Esophagus muscularis mucosa (tissue), 4 donors: ENCODE results near the gene GOLGA2. TPM values are rescaled to one million over a fixed set of nuclear protein-coding genes. Genes with fewer than 3 reads are reported as not detected.
A peak's percentile ranks its signal among the peaks of the same experiment; 100 is the strongest.

ENCODE experiments used
- DNase-seq: peaks from one replicate; pipeline ENCODE4 v3.0.0-alpha.2; 2017; ENCODE audit errors: extremely low spot score
- H3K27ac ChIP-seq, 4 donors: fragments of 200-600 bp; sonication (generic); replicated peaks in 1 of 4; 1 replicate in 3 of 4; 2 replicates in 1 of 4; pipeline ENCODE4 v1.5.1; 2016 to 2019; ENCODE audit warnings: mild to moderate bottlenecking in 1 of 4
- H3K27me3 ChIP-seq, 4 donors: fragments of 200-600 bp; sonication (generic); one replicate each; pipeline versions ENCODE4 v1.5.1 to v1.6.0; 2016 to 2019
- H3K36me3 ChIP-seq, 4 donors: fragments of 200-600 bp; sonication (generic); one replicate each; pipeline ENCODE4 v1.5.1; 2016 to 2019
- H3K4me1 ChIP-seq, 4 donors: fragments of 200-600 bp; sonication (generic); one replicate each; pipeline ENCODE4 v1.5.1; 2016 to 2019
- H3K4me3 ChIP-seq, 4 donors: fragments of 200-600 bp; sonication (generic); 1 replicate in 2 of 4; 2 replicates in 2 of 4; pipeline ENCODE4 v1.5.1; 2016 to 2019; ENCODE audit warnings: mild to moderate bottlenecking in 4 of 4, moderate library complexity in 1 of 4
- H3K9me3 ChIP-seq, 4 donors: fragments of 200-600 bp; sonication (generic); 1 replicate in 3 of 4; 2 replicates in 1 of 4; pipeline ENCODE4 v1.5.1; 2016 to 2019
- EP300 ChIP-seq: sonication (generic); formaldehyde crosslinking; IDR thresholded peaks from one replicate; pipeline ENCODE4 v1.6.1; 2017; ENCODE audit warnings: antibody characterized with exemption
- POLR2A ChIP-seq: fragments of 450-650 bp; IDR thresholded peaks from one replicate; pipeline ENCODE4 v1.6.1; 2017; ENCODE audit warnings: antibody characterized with exemption, moderate library complexity, mild to moderate bottlenecking, low read depth
- POLR2AphosphoS5 ChIP-seq, 2 donors: sonication (generic); formaldehyde crosslinking; IDR thresholded peaks; one replicate each; pipeline ENCODE4 v1.6.1; 2017; ENCODE audit warnings: antibody characterized with exemption in 2 of 2
- WGBS: methylation state at CpG from one replicate; pipeline ENCODE4 v1.1.5; 2018; 5-methylcytosine and 5-hydroxymethylcytosine counted together
- intact Hi-C: fragments of 100-400 bp; cut with DNase I; formaldehyde crosslinking; loops from one replicate; pipeline ENCODE4 v1.15.1; 2023
- total RNA-seq, 4 donors: library from RNA; depleted of rRNA; stranded (reverse); fragments of >200 nt; gene quantifications; one replicate each; pipeline versions ENCODE4 v1.1.0 to v1.2.1, GENCODE V29; 2016
- TF ChIP-seq, protein P1 (sequence below), 3 experiments: fragments of 200-600 bp in 2 of 3; fragments of 450-650 bp in 1 of 3; sonication (generic) in 2 of 3; IDR thresholded peaks; one replicate each; pipeline ENCODE4 v1.5.1; 2017 to 2019; ENCODE audit warnings: antibody characterized with exemption in 3 of 3, mild to moderate bottlenecking in 2 of 3, moderate library complexity in 1 of 3

GOLGA2 gene
- total RNA-seq, 4 donors from 2014 or later = 71.1 to 108 (median 101) TPM

DNA sequence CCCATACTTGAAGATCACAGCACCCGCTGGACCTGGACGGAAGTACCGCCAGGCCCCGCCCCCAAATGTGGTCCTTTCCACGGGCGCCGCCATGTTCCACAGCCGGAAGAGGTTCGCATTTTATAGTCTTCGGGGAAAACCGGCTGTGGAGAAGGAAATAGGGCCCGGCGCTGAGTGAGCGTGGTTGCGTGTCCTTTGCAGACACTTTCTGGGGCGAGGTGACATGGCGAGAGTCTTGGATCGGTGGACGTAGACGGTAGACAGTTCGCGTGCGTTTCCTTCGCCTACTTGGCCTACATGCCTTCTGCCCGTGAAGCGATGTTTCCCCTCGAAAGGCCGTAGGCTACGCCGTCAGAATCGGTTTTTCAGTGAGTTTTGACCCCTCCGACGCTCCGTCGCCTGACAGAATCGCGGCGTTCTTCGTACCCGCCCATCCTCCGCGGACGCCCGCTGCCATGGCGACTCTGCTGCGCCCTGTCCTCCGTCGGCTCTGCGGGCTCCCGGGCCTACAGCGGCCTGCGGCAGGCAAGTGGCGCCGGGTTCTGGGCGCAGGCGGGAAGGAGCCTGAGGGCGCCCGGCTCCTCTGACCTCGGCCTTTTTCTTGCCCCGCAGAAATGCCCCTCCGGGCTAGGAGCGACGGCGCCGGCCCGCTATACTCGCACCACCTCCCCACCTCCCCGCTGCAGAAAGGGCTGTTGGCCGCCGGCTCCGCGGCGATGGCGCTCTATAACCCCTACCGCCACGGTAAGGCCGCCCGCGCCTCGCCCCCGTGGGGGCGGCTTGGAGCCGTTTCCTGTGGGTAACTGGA lies 46.8 kb upstream of the GOLGA2 start, which contains the start of the genes COQ4 and TRUB2:
COQ4 (plus strand) TSS at position 436 of the 808 bp plus-strand sequence; CDS start at position 456, 20 bp downstream.
TRUB2 (minus strand) TSS at position 44 of the 808 bp plus-strand sequence; CDS start at position 5, 39 bp downstream.
- peak within 1 kb of the TSS; percentile 84 to 90 (median 86) for H3K27ac ChIP-seq
- DNase-seq = peak; percentile 98
- peaks cover 24 to 41% (median 27%) of the 10 kb centered on the region in 4 donors for H3K4me1 ChIP-seq
- no peaks in the 10 kb centered on the region for H3K27me3 ChIP-seq
- intact Hi-C loops = no loop called here
- TF ChIP-seq POLR2AphosphoS5 (IDR thresholded peaks at IDR 0.05) = peak; percentile 72
- TF ChIP-seq EP300 = no peak
- TF ChIP-seq, protein P1, sequence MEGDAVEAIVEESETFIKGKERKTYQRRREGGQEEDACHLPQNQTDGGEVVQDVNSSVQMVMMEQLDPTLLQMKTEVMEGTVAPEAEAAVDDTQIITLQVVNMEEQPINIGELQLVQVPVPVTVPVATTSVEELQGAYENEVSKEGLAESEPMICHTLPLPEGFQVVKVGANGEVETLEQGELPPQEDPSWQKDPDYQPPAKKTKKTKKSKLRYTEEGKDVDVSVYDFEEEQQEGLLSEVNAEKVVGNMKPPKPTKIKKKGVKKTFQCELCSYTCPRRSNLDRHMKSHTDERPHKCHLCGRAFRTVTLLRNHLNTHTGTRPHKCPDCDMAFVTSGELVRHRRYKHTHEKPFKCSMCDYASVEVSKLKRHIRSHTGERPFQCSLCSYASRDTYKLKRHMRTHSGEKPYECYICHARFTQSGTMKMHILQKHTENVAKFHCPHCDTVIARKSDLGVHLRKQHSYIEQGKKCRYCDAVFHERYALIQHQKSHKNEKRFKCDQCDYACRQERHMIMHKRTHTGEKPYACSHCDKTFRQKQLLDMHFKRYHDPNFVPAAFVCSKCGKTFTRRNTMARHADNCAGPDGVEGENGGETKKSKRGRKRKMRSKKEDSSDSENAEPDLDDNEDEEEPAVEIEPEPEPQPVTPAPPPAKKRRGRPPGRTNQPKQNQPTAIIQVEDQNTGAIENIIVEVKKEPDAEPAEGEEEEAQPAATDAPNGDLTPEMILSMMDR (IDR thresholded peaks at IDR 0.05) = peak in 1 of 3 experiments; percentile 20
- TF ChIP-seq POLR2A = peak; percentile 3
- H3K4me3 ChIP-seq = peak within 1 kb of the TSS; percentile 80 to 99 (median 86)
- WGBS = under 1% methylated on average over 25 of the region's 83 CpGs
- no peaks in the 10 kb centered on the region for H3K9me3 ChIP-seq
- peaks cover 6 to 62% (median 44%) of the 10 kb centered on the region in 4 donors for H3K36me3 ChIP-seq

DNA sequence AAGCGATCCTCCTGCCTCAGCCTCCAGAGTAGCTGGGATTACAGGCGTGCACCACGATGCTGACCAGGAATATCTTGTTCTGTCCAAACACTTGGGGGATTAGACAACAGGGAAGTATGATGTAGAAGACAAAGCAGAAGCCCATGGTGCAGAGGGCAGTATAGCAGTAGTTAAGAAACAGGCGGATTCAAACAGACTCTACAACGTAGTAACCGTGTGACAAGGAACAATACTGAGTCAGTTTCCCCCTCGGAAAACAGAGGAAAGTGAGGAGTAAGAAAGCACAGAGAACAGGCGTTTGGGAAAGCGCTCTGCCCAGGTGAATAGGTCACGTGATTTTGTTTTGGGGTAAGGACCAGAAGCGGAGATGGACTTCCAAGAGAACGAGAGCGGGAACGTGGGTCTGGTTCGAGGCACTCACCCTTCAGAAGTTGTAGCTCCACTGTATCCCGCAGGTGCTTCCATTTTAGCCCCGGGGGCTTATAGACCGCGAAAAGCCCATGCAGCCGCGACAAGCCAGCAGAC lies 46.1 kb upstream of the GOLGA2 start:
- no peaks in the 10 kb centered on the region for H3K9me3 ChIP-seq
- H3K4me3 ChIP-seq = peak overlapping the region; percentile 80 to 99 (median 86)
- under 1% methylated on average over 16 of the region's 21 CpGs for WGBS
- TF ChIP-seq POLR2AphosphoS5 (IDR thresholded peaks at IDR 0.05) (no peak), POLR2A (no peak), EP300 (no peak)
- TF ChIP-seq, protein P1 (IDR thresholded peaks at IDR 0.05) = no peak
- intact Hi-C loops = no loop called here
- peaks cover 24 to 41% (median 27%) of the 10 kb centered on the region in 4 donors for H3K4me1 ChIP-seq
- H3K36me3 ChIP-seq = peaks cover 9 to 62% (median 44%) of the 10 kb centered on the region in 4 donors
- no peaks in the 10 kb centered on the region for H3K27me3 ChIP-seq
- peak overlapping the region; percentile 84 to 90 (median 86) for H3K27ac ChIP-seq
- DNase-seq = no peak

DNA sequence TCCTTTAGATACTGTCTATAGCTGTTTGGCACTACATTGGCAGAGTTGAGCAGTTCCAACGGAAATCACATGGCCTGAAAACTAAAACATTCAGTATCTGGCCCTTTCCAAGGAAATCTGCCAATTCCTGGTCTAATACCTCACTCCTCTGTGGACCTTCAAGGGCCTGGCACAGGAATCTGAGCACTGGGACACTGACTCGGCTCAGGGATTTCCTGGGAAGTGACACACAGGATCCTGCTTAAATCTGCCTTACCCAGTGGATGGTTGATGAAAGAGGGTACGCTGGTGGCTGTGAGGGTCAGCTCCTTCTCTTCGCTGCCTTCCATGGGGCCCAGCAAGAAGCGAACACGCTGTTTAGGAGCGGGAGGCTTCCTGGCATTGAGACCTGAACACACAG lies 45.5 kb upstream of the GOLGA2 start:
- H3K4me3 ChIP-seq = peak overlapping the region; percentile 80 to 99 (median 86)
- peak overlapping the region in 1 of 4 donors; percentile 84 for H3K27ac ChIP-seq
- intact Hi-C loops = no loop called here
- peaks cover 24 to 41% (median 26%) of the 10 kb centered on the region in 4 donors for H3K4me1 ChIP-seq
- WGBS = 91% methylated on average over 7 of the region's 7 CpGs
- DNase-seq = no peak
- TF ChIP-seq POLR2AphosphoS5 (IDR thresholded peaks at IDR 0.05) = no peak
- TF ChIP-seq EP300 = no peak
- TF ChIP-seq POLR2A = no peak
- TF ChIP-seq, protein P1 (IDR thresholded peaks at IDR 0.05) = no peak
- H3K27me3 ChIP-seq = no peaks in the 10 kb centered on the region
- H3K36me3 ChIP-seq = peaks cover 15 to 62% (median 44%) of the 10 kb centered on the region in 4 donors
- no peaks in the 10 kb centered on the region for H3K9me3 ChIP-seq

DNA sequence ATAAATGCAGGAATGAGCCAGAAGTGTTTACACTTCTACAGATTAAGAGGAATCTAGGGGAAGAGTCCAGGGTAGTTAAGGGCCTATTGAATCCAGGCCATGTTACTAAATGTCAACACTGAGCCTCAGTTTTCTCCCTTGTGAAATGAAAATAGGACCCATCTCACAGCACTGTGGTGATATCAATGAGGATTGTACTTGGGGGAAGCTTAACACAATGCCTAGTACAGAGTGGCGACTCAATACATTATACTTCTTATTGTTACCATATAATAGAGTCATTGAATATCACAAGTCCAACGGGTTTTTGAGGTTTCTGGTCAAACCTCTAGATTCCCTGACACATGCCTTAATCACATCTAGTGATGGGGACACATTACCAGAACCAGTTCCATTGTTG lies 41.8 kb upstream of the GOLGA2 start:
- intact Hi-C loops = no loop called here
- Histone ChIP-seq H3K27ac (no peak overlapping the region), H3K27me3 (no peaks in the 10 kb centered on the region), H3K4me1 (peaks cover 7 to 16% (median 9%) of the 10 kb centered on the region in 4 donors), H3K36me3 (peaks cover 26 to 80% (median 65%) of the 10 kb centered on the region in 4 donors), H3K9me3 (no peaks in the 10 kb centered on the region), H3K4me3 (no peak overlapping the region)
- DNase-seq = no peak
- 86% methylated on average over 2 of the region's 2 CpGs for WGBS
- no peak for TF ChIP-seq POLR2A
- no peak for TF ChIP-seq EP300
- TF ChIP-seq, protein P1 (IDR thresholded peaks at IDR 0.05) = no peak
- TF ChIP-seq POLR2AphosphoS5 (IDR thresholded peaks at IDR 0.05) = no peak
